ENCODE data around the gene NELL1.

NELL1 gene

DNA sequence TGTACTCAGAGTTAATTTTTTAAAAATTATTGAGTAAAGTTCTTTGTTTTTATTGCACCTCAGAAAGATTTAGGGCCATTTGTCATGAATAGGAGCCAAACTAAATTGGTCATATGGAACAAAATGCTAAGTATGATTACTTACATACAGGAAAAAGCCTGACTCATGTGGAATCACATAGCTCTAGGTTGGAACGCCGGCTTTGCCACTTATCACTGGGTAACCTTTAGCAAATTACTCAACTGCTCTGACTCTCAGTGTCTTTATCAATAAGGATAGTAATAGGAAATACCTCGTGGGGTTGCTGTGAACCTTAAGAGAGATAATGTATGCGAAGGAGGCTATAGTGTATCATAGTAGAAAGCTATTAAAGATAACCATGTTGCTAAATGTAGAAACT is 638.5 kb downstream of the NELL1 start:
- no peak overlapping the region for H3K4me3 ChIP-seq (ENCODE audit: low read depth, low read length)
- TF ChIP-seq, protein P1, sequence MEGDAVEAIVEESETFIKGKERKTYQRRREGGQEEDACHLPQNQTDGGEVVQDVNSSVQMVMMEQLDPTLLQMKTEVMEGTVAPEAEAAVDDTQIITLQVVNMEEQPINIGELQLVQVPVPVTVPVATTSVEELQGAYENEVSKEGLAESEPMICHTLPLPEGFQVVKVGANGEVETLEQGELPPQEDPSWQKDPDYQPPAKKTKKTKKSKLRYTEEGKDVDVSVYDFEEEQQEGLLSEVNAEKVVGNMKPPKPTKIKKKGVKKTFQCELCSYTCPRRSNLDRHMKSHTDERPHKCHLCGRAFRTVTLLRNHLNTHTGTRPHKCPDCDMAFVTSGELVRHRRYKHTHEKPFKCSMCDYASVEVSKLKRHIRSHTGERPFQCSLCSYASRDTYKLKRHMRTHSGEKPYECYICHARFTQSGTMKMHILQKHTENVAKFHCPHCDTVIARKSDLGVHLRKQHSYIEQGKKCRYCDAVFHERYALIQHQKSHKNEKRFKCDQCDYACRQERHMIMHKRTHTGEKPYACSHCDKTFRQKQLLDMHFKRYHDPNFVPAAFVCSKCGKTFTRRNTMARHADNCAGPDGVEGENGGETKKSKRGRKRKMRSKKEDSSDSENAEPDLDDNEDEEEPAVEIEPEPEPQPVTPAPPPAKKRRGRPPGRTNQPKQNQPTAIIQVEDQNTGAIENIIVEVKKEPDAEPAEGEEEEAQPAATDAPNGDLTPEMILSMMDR (IDR thresholded peaks at IDR 0.05; ENCODE audit: low read depth, low read length), result no peak
- no peak for DNase-seq (ENCODE audit: low read depth, low spot score)
- in situ Hi-C loops (cut with HindIII; ENCODE audit: low sequenced_read_pairs), result no loop called here

DNA sequence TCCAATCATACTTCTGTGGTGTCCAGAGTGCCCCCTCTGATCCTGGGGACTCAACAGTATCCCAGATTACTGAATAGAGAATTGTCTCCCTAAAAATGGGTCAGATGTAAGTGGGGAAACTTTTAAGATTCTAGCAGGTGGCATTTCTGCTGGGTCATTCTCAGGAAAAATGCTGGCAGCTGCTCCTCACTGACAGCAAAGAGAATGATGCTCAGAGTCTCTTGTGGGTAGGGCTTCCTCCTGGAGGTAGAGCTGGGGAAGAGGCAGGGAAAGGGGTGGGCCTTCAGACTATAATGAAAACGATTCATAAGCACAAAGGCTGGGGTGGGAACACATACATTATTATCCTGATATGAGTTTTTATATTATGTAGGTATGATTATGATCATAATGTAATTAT is 647.2 kb downstream of the NELL1 start:
- TF ChIP-seq, protein P1 (IDR thresholded peaks at IDR 0.05; ENCODE audit: low read depth, low read length), result no peak
- in situ Hi-C loops (cut with HindIII; ENCODE audit: low sequenced_read_pairs), result no loop called here
- H3K4me3 ChIP-seq (ENCODE audit: low read depth, low read length), result no peak overlapping the region
- no peak for DNase-seq (ENCODE audit: low read depth, low spot score)

DNA sequence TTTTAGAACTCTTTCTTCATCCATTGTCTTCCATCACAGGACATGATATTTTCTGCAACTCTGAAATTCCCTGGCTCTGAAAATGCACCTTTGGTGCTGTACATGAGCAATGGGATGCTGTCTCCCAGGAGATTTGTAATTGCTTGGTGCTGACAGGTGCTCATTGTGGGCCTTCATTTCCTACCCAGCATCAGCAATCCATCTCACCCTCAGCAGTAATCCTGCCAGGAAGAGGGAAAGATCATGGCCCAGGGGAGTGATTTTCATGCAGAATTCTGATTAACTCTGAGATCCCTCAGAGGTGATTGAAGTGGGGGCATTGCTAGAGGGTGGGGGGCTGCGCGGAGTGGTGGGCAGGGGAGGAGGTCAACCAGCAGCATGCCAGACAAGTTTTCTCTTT is 651.7 kb downstream of the NELL1 start:
- in situ Hi-C loops (cut with HindIII; ENCODE audit: low sequenced_read_pairs), result no loop called here
- TF ChIP-seq, protein P1 (IDR thresholded peaks at IDR 0.05; ENCODE audit: low read depth, low read length), result no peak
- no peak overlapping the region for H3K4me3 ChIP-seq (ENCODE audit: low read depth, low read length)
- DNase-seq (ENCODE audit: low read depth, low spot score), result no peak

DNA sequence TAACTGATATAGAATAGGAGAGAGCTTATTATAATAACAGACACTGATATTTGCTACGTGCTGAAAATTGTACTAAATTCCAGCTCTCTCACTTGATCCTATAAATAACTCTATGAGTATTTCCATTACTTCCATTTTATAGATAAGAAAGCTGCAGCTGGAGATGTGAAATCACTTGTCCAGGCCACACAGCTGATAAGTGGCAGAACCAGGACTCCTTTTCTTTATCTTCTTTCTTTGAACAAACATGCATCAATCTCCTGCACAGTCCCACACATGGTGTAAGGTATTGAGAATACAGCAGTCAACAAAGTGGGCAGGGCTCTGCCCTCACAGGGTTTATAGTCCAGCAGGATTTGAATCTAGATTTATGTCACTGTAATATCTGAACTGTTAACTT is 652.1 kb downstream of the NELL1 start:
- no peak for DNase-seq (ENCODE audit: low read depth, low spot score)
- no peak overlapping the region for H3K4me3 ChIP-seq (ENCODE audit: low read depth, low read length)
- in situ Hi-C loops (cut with HindIII; ENCODE audit: low sequenced_read_pairs), result no loop called here
- TF ChIP-seq, protein P1 (IDR thresholded peaks at IDR 0.05; ENCODE audit: low read depth, low read length), result no peak

DNA sequence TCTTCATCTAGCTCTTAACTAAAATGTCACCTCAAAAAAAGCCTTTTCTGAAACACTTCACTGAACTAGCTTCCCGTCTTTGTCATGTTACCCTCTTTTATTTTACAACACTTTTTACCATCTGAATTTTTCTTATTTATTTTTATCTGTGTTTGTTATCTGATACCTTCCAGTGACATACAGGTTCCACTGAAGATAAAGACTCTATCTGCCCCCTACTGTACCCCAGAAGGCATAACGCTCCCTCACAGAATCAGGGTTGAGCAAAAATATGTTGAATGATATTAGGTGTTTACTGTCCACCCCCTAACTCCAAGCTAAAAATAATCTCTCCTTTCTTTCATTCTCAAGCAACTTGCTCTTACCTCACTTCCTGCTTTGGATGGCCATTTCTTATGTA is 654.2 kb downstream of the NELL1 start:
- TF ChIP-seq, protein P1 (IDR thresholded peaks at IDR 0.05; ENCODE audit: low read depth, low read length), result no peak
- no peak for DNase-seq (ENCODE audit: low read depth, low spot score)
- H3K4me3 ChIP-seq (ENCODE audit: low read depth, low read length), result no peak overlapping the region
- in situ Hi-C loops (cut with HindIII; ENCODE audit: low sequenced_read_pairs), result no loop called here

DNA sequence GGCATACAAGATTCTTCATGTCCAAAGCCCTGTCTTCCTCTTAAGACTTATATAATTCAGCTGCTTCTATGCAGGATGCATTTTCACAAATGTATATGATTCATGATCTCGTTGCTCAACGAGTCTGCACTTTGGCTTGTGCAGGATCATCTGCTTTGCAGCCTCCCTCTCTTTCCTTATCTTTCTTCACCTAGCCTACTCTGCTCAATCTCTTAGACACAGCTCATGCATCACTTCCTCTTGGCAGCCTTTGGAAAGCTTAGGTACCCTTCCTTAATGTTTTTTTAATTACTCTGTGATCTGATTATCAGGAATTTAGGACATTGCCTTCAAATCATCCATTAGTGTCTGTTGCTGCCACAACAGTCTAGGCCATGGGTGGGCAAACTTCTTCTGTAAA is 673.8 kb downstream of the NELL1 start:
- in situ Hi-C loops (cut with HindIII; ENCODE audit: low sequenced_read_pairs), result no loop called here
- DNase-seq (ENCODE audit: low read depth, low spot score), result no peak
- TF ChIP-seq, protein P1 (IDR thresholded peaks at IDR 0.05; ENCODE audit: low read depth, low read length), result no peak
- no peak overlapping the region for H3K4me3 ChIP-seq (ENCODE audit: low read depth, low read length)

DNA sequence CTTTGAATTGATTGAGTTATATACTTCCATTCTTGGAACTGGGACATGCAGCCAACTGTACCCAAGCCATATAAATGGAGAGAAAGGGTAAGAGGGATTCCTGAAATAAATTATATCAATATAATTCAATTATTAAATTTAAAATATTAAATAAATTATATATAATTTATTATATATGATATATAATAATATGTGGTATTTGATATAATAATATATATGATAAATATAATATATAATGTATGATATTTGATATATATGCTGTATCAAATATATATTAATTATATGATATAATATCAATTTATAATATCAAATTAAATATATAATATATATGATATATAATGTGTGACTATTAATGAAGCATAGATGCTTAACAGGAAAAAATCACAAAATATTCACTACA is 677.0 kb downstream of the NELL1 start:
- in situ Hi-C loops (cut with HindIII; ENCODE audit: low sequenced_read_pairs), result no loop called here
- no peak overlapping the region for H3K4me3 ChIP-seq (ENCODE audit: low read depth, low read length)
- TF ChIP-seq, protein P1 (IDR thresholded peaks at IDR 0.05; ENCODE audit: low read depth, low read length), result no peak
- no peak for DNase-seq (ENCODE audit: low read depth, low spot score)

Measured in astrocyte of the spinal cord (primary cell).